Ramos (cell line): ENCODE measurements around the gene HIRA.
"Not testable (repeated sequence)": the region's sequence is repeated elsewhere in the genome, so short reads cannot be mapped to it uniquely, and the experiment has no call there.

Experiments used
- in situ Hi-C: fragments of 300-500 bp; cut with MboI; formaldehyde crosslinking; loops from one replicate; pipeline ENCODE4 v1.14.3; 2022; ENCODE audit warnings: low sequenced_read_pairs; ENCODE audit not compliant: unreplicated experiment

HIRA gene

DNA sequence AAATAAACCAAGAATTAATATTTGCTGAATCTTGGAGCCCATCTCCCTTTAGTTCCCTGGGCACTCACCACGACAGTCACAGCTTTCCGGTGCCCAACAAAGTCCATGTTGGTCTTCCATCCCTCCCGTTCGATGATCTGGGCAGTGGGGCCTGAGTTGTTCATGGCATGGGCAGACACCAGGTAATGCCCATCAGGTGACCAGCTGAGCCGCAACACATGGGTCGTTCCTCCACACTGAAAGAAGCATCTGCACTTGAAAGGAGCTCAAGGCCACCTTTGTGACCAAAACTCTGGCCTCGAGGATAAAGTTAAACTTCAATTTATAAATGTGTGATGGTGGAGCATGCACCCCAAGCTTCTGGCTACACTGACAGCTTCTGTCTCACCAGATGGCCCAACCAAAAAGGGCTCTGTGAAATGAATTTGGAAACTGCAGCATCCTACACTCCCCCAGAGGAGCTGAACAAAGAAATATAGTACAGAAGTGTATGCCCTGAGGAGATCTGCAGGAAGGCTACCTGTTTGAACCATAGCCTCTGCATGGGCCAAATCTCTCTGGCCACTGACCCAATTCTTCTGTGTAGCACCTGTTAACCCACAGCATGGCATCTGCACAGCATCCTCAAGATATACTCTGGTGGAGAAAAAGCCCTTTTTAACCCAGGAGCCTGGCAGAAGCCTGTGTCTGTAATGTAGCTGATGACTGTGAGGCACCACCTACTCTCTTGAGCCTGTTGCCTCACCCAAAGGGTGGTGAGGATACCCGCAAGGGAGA is 37.1 kb downstream of the HIRA start:
- in situ Hi-C loops, result no loop called here

DNA sequence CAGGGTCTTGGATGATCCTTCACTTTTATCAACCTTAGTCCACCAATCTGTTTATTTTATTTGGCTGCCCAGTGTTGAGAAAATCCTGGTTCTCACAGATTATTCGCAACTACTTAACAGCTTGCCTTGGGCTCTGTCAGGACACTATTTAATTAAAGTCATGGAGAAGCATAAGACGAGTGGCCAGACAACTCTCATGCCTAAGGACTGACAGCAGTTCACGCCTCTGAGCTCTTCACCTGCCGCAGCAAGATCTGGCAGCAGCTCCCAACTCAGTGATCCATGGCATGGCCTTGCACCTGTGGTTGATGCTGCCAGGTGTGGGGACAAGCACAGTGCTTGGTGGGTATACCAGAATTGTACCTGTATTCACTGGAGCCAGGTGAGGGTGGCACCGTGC is 37.8 kb downstream of the HIRA start:
- in situ Hi-C loops, result no loop called here

DNA sequence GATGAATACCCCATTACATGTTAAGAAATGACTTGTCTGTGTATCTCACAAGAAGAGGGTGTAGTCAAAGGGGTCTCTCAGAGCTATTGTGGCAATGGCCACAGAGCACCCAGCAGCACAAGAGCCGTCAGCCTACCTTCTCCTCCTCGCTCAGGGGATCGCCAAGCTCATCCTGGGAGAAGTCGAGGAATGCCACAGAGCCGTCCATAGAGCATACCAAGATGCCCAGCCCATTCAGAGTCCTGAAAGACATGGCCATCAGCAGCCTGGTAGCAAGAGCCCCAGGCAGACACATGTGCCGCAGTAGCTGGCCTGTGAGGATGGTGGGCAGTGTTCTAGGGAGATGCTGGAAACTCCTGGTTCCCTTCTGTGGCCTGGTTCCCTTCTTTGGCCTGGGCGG is 44.0 kb downstream of the HIRA start:
- in situ Hi-C loops, result no loop called here

DNA sequence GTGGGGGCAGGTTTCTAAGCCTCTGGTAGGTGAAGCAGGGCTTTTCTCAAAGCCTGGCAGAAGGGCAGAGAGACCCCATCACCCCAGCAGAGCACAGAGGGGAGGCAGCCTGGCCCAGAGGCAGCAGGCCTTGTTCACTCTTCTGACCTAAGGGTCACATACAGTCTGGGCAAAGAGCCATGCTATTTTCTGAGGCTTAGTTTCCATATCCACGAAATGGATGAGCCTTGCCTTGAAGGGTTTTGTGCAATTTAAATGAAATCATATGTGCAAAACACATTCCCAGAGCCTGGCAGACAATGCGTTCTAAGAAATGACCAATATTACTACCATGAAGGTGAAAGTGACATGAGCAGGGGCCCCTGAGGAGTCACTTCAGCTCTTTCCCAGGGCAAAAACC is 44.5 kb downstream of the HIRA start:
- in situ Hi-C loops, result no loop called here

DNA sequence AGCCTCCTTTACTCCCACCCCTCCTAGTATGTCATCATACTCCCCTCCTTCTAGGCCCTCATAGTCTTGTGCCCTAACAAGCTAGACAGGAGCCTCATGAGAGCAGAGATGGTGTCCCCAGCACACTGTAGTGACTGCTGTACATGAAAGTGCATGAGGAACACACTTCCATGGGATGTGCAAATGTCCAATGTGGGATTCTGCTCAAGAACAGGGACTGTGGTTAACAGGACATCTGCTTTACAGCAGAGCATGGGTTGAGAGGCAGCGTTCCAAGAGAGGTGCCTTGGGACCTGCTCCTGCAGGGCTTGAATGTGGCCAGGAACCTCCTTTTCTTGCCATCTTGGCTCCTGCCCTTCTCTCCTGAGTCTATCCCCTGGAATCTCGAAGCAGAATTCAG is 45.3 kb downstream of the HIRA start:
- in situ Hi-C loops, result no loop called here

DNA sequence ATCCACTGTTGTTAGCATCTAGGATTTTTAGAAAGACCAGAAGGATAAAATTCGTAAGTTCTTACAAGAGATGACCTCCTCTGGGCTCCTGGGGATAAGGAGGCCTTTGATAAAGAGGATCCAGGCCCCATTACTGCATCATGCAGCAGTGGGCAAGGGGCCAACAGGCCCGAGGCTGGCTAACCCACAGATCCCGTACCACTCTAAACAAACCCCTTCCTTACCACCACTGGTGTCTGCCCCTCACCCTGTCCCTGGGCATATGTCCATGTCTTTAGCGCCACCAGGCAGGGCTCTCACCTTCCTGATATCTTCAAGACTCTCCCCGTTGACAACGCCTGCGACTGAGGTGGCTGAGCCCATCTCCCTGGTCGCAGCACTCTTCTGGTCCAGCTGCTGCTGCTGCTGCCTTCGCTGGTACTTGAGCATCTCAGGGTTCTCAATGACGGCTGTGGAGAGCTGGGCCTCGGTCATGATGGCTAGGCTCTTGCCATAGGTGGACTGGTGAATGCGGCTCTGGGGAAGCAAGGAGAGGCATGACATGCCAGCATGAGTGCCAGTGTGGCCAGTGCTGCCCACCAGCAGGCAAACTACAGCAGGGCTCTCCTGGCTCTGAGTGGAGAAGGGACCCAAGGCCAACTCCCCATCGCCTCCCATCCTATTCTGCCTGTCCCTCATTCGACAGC is 46.2 kb downstream of the HIRA start:
- in situ Hi-C loops, result no loop called here

DNA sequence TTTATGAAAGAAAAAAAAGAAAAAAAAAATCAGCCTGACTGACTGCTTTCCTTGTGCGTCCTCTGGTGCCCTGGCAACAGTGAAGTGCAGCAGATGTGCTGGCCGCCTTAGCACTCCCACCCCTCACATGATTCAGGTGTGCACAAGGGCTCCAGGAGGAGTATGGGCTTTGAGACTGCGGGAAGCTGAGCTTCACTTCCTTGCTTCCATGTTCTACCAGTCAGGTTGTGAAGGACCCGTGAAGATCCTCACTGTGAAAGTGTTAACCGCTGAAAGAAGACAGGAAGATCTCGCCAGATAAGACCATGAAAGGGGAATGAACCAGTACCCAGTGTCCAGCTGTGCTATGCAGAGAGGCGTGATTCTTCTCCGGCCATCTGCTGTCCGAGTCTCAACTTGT is 48.2 kb downstream of the HIRA start:
- in situ Hi-C loops, result no loop called here

DNA sequence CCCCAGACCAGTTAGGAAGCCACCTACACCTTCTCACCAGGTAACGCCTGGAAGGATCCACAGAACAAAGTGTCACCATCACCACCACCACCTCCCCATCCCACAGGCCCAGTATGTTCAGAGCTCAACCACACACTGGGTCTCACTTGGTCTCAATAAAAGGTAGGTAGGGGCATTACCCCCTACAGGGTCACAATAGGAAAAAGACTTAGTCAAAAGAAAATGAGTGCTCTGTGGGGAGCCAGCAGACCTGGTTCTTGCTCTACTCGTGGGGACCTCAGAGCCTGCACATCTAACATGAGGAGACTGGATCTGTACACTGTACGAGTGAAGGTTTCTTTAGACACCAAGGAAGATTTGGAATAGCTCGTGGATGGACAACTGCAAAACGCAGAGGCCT is 49.3 kb downstream of the HIRA start:
- in situ Hi-C loops, result no loop called here

DNA sequence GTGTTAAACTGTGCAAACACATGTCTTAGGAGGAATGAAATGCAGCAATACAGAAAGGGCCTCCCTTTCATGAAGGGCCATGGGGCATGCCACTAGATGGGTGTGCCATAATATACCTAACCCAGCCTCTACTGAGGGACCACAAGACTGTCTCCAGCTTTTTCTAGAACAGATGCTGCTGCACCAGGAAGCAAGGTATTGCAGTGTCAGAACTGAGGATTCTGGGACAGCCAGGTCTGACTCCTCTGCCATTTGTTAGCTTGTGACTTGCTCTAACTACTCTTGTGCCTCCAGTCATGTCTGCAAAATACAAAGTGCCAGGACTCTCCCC is 53.2 kb downstream of the HIRA start:
- in situ Hi-C loops, result no loop called here

DNA sequence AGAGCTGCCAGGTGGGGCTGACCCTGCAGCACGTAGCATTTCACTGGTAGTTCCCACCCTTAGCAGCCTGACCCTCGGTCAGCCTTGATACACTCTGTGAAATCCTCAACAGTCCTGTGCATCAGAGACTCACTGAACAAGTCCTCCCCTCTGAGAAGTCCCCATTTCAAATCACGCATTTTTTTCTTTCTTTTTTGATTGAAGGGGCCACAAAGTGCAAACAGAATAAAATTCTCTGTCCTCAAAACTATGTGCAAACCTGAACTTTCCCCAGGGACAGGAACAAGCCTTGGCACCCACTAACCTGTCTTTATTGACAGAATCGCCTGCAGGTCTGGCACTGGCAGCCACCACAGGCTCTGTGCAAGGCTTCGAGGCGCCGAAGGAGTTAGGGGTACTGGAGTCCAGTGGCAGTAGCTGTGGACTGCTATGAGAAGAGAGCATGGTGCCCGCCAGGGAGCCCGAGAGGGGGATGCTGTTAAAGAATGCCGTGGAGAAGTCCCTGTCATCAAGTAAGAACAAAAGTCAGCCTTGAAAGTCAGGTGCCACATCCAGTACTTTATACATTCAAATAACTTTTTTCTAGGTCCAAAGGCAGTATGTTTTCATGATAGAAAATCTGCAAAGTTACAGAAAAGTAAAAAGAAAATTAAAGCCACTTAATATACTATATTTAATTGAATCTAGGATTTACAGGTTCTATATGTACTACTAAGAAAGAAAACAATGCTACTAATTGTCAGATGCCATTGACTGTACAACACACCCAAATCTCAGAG is 53.8 kb downstream of the HIRA start:
- in situ Hi-C loops, result no loop called here

DNA sequence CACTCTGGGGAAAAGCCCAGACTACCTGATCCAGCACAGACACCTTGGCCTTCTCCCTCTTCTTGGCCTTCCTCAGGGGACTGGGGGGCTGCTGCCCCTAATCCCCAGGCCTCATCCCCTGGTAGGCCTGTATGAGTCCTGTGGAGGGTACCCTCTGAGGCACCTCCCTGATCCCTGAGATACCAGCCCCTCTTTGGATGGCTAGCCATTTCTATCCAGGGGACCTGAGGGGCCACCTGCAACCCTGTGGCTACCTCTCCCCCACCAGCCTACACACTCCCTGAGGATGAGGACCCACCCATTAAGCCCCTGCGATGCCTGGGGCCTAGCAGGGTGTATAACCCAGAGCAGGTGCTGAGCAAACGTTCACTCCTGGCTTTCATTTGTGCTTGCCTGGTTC is 54.6 kb downstream of the HIRA start:
- in situ Hi-C loops, result no loop called here

DNA sequence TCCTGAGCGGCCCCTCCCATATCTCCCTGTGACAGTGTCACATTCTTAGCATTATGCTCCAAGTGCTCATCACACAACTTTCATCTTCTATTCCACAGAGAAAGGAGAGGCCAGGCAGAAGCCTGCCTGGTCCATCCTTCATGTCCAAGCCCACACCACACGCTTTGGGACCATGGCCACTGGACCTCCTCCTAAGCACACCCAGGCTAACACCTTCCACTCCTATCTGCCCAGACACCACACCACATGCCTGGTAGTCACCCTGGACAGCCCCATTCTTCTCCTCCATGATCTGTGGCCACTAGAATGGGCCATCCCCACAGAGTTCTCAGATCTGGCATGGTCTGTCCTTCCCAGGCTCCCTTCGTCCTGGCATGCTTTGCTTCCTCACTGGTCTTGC is 55.3 kb downstream of the HIRA start:
- in situ Hi-C loops, result no loop called here

DNA sequence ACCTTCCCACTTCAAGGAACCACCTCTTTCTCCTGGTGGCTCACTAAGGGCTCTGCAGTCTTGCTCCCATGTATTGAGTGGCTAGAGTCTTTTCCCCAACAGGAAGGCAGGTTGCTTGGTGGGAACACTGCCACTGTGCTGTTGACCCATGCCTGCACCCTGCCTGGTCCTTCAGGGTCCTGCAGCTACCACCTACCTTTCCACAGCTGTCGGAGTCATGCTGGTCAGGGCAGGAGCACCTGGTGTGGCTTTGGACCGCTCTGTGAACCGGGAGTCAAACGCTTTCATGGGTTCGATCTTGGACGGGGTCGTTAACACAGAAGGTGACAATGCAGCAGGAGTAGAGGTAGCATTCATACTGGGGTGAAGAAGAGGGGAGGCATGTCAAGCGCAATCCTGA is 56.1 kb downstream of the HIRA start:
- in situ Hi-C loops, result no loop called here

DNA sequence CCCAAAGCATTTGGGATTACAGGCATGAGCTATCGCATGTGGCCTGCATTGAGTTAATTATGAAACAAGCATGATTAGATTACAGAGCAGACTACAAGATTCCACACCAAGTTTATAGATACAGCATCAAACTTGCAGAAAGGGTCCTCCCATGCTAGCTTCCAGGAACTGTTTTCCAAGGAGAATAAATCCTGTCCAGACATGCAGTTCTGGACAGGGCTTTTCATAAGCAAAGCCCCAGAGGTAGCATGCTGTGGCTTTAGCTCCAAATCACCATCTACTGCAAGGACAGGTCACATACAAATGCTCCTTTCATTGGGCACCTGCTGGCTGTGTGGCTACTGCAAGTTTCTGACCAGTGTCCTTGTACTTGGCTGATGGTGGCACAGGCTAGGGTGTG is 57.1 kb downstream of the HIRA start:
- in situ Hi-C loops, result no loop called here

DNA sequence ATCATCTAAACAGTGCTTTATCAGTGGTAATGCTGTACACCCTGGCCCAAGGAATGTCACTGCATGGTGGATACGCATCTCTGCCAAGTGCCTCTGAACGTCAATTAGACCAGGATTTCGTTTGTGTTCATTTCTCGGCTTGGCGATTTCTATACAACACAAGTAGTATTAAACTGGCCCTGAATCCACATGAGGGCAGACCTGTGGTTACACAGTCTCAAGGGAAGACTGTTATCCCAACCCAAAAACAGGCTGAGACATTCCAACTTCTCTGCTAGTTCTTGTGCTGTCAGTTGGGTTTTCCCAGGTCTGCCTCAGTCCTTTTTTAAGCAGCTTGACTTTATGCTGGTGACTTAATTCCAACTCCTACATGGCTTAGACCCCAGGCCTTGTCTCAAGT is 58.1 kb downstream of the HIRA start:
- in situ Hi-C loops, result no loop called here

DNA sequence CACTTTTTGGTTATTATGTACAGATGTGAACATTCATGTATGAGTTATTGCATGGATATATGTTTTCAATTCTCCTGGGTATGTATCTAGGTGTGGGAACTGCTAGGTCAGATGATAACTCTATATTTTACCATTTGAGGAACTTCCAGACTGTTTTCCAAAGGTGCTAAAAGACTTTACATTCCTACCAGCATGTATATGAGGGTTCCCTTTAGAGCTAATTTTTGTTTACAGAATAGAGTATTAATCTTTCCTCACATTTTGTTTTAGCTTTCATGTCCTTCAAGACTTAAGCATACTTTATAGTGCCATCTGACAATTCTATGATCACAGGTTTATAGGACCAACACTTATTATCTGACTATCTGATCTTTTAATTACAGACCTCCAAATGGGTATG is 59.6 kb downstream of the HIRA start:
- in situ Hi-C loops, result no loop called here

DNA sequence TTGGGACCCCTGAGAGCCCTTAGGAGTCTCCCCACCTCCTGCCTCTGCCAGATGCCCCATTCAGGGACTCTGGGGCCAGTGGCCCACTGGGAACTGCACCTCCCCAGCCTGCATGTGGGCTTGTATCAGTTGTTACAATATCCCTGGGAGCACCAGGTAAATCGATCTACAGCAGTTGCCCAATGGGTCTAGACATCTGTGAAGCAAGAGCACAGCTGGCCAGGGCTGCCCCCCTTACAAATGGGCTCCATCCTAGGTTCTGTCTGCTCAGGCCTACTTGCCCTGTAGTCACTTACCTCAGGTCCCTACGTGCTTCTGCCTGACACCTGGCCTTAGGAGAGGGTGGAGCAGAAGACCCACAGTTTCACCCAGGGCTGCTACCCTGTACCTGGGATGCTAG is 62.7 kb downstream of the HIRA start:
- in situ Hi-C loops, result no loop called here

DNA sequence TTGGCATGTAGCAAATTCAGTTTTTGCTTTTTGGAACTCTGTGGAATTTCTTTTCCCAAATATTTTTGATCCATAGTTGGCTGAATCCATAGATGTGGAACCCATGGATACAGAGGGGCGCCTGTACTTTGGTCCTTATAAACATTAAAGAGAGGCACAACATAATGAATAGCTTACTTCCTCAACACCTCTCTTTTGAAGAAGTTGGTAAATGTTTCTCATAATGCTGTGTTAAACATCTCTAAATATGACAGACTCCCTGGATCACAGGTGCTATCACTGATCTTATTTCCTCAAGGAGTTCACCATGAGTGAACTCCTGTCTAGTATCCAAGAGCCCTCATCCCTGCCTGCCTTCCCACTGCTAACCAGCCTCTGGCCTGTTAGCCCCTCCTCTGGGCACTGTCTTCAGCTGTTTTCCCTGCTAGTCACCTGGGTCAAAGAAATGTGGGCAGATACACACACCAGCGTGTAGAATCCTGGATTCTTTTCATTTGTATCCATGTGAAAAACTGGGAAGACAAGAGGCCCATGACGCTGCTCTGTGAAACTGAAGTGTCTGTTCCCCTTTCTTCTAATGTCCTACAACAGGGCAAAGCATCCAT is 63.7 kb downstream of the HIRA start:
- in situ Hi-C loops, result no loop called here

DNA sequence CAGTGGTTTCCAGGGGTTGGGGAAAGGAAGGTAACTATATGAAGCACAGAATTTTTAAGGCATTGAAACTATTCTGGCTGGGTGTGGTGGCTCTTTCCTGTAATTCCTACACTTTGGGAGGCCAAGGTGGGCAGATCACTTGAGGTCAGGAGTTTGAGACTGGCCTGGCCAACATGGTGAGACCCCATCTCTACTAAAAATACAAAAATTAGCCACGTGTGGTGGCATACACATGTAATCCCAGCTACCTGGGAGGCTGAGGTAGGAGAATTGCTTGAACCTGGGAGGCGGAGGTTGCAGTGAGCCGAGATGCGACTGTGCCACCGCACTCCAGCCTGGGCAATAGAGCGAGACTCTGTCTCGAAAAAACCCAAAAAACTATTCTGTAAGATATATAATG is 68.0 kb downstream of the HIRA start:
- in situ Hi-C loops, result not testable (repeated sequence)

DNA sequence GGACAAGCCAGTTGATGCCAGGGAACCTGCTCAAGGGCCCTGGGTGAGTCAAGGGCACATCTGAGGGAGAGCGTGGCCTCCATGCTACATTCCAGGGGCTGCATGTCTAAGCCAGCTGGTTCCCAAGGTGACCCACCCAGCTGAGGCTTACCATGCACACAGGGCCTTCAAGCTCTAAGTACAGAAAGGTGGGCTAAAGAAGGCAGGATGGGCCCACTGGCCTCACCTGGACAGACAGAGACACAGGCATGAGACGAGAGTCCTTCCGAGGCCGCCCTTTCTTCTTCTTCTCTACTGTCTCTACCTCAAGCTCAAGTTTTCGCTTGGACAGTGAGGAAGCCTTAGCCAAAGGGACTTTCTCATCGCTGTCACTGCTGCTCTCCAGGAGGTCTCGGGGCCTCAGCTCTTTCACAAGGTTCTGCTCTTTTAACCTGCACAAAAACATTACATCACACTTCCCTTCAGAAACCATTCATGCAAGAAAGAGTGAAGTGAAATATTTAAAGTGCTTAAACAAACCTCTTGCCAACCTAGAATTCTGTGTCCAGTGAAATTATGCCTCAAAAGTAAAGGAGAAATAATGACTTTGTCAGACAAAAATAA is 69.9 kb downstream of the HIRA start:
- in situ Hi-C loops, result no loop called here

DNA sequence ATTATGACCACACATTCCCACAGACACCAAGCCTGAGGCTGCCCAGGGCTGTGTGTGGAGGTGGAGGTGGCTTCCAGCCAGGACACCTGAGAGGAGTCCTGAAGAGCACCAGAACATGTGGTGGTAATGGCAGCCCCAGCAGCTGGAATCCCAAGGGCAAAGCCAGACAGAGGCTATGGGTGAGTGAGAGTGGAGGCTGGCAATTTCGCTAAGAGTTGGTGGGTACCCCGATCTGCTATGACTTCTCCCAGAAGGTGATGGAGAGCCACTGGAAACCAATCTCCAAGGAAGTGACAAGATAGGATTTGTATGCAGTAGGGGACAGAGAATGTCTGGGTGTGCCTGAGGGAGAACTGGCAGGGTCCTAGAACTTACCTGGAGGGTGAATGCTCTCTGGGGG is 70.7 kb downstream of the HIRA start:
- in situ Hi-C loops, result no loop called here
